Astrocyte (in vitro differentiated cells and primary cell): Measurements from ENCODE around the gene TBC1D9. TPM values are rescaled to one million over a fixed set of nuclear protein-coding genes. Genes with fewer than 3 reads are reported as not detected.

Experiments
- DNase-seq: peaks from one replicate; pipeline ENCODE4 v3.0.0-alpha.2; 2010; ENCODE audit warnings: low read depth
- FAIRE-seq: peaks from 2 replicates; lab custom pipeline; 2011; peaks lifted over from hg19 to GRCh38; lab: Jason Lieb, UNC
- H2AFZ ChIP-seq: 2 replicates; pipeline ENCODE4 v1.6.0; 2012; ENCODE audit warnings: low read depth, low read length, inconsistent platforms
- H3K27ac ChIP-seq: 2 replicates; pipeline ENCODE4 v1.5.1; 2011; ENCODE audit warnings: low read depth, low read length, inconsistent platforms
- H3K27me3 ChIP-seq: 2 replicates; pipeline ENCODE4 v1.6.0; 2011; ENCODE audit warnings: low read length, inconsistent platforms; ENCODE audit not compliant: insufficient read depth
- H3K36me3 ChIP-seq: 2 replicates; pipeline ENCODE4 v1.5.1; 2011; ENCODE audit warnings: low read length, inconsistent platforms; ENCODE audit not compliant: insufficient read depth
- H3K4me1 ChIP-seq: 2 replicates; pipeline ENCODE4 v1.5.1; 2011; ENCODE audit warnings: low read length, inconsistent platforms; ENCODE audit not compliant: insufficient read depth
- H3K4me2 ChIP-seq: 2 replicates; pipeline ENCODE4 v1.6.0; 2012; ENCODE audit warnings: low read length, inconsistent platforms
- H3K4me3 ChIP-seq: 2 replicates; pipeline ENCODE4 v1.5.1; 2011; ENCODE audit warnings: low read depth, mild to moderate bottlenecking, low read length, inconsistent platforms; ENCODE audit not compliant: insufficient read depth
- H3K79me2 ChIP-seq: 2 replicates; pipeline ENCODE4 v1.6.0; 2012; ENCODE audit warnings: mild to moderate bottlenecking, low read length, inconsistent platforms; ENCODE audit not compliant: insufficient read depth
- H3K9ac ChIP-seq: 2 replicates; pipeline ENCODE4 v1.6.0; 2012; ENCODE audit warnings: mild to moderate bottlenecking, low read length, inconsistent platforms
- H3K9me3 ChIP-seq: 2 replicates; pipeline ENCODE4 v1.5.1; 2012; ENCODE audit warnings: low read depth, mild to moderate bottlenecking, low read length, inconsistent platforms; ENCODE audit not compliant: insufficient read depth
- H4K20me1 ChIP-seq: 2 replicates; pipeline ENCODE4 v1.6.0; 2012; ENCODE audit warnings: low read length, inconsistent platforms; ENCODE audit not compliant: insufficient read depth
- H3K27ac Mint-ChIP-seq: one replicate; pipeline ENCODE4 v1.8.0; 2021; ENCODE audit warnings: mild to moderate bottlenecking, mixed read lengths; ENCODE audit not compliant: unreplicated experiment
- H3K27me3 Mint-ChIP-seq: one replicate; pipeline ENCODE4 v1.8.0; 2021; ENCODE audit warnings: low read depth, mixed read lengths; ENCODE audit not compliant: unreplicated experiment
- H3K36me3 Mint-ChIP-seq: one replicate; pipeline ENCODE4 v1.8.0; 2021; ENCODE audit warnings: low read depth, mixed read lengths; ENCODE audit not compliant: unreplicated experiment
- H3K4me1 Mint-ChIP-seq: one replicate; pipeline ENCODE4 v1.8.0; 2021; ENCODE audit warnings: low read depth, mixed read lengths; ENCODE audit not compliant: unreplicated experiment
- H3K4me3 Mint-ChIP-seq: one replicate; pipeline ENCODE4 v1.8.0; 2021; ENCODE audit warnings: mild to moderate bottlenecking, moderate library complexity, mixed read lengths; ENCODE audit not compliant: unreplicated experiment
- H3K9me3 Mint-ChIP-seq: one replicate; pipeline ENCODE4 v1.8.0; 2021; ENCODE audit warnings: mild to moderate bottlenecking, mixed read lengths; ENCODE audit not compliant: unreplicated experiment
- CTCF ChIP-seq: IDR thresholded peaks from 2 replicates; pipeline ENCODE4 v1.5.1; 2011; ENCODE audit warnings: low read depth, mild to moderate bottlenecking, inconsistent platforms, low read length, moderate library complexity; ENCODE audit not compliant: insufficient read depth
- EZH2 ChIP-seq: IDR thresholded peaks from 2 replicates; pipeline ENCODE4 v1.6.1; 2012; ENCODE audit warnings: mild to moderate bottlenecking, low read length, inconsistent platforms; ENCODE audit not compliant: insufficient read depth
- total RNA-seq: library from RNA; stranded (reverse); gene quantifications from 2 replicates; pipeline ENCODE4 v1.2.1, GENCODE V29; 2021

Gene TBC1D9
- total RNA-seq, 1 donor from 2014 or later = 31.6 TPM

DNA sequence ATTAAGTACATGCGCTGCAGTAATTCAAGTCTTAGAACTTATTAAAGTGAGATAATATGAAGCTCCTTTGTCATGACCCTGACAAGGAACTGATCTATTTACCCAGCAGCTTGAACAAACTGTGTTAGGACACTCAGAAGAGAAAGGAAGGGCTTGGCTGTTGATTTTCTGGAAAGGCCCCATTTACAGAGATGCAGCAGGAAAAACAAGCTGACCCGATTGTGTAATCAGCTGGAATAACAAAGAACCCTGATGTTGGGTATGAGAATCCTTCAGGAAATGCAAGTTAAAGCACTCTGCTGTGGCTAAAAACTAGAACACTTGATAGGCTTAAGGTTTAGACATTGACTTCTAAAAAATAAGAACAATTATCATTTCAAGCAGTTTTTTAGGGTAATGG lies 64.8 kb downstream of the TBC1D9 start:
- Histone ChIP-seq H3K4me2 (no peak overlapping the region), H3K27me3 (no peaks in the 10 kb centered on the region), H3K4me3 (no peak overlapping the region), H4K20me1 (peaks cover 18% of the 10 kb centered on the region), H3K4me1 (peaks cover 10% of the 10 kb centered on the region), H3K27ac (no peak overlapping the region), H3K79me2 (no peaks in the 10 kb centered on the region), H3K9me3 (no peaks in the 10 kb centered on the region), H3K36me3 (no peaks in the 10 kb centered on the region), H3K9ac (no peak overlapping the region), H2AFZ (no peak overlapping the region)
- H3K9me3 Mint-ChIP-seq = no peaks in the 10 kb centered on the region
- TF ChIP-seq CTCF (no peak), EZH2 (no peak)
- FAIRE-seq = no peak
- no peaks in the 10 kb centered on the region for H3K36me3 Mint-ChIP-seq
- H3K27ac Mint-ChIP-seq = no peak overlapping the region
- peaks cover 20% of the 10 kb centered on the region for H3K4me1 Mint-ChIP-seq
- H3K4me3 Mint-ChIP-seq = no peak overlapping the region
- H3K27me3 Mint-ChIP-seq = no peaks in the 10 kb centered on the region
- DNase-seq = peak; percentile 20

DNA sequence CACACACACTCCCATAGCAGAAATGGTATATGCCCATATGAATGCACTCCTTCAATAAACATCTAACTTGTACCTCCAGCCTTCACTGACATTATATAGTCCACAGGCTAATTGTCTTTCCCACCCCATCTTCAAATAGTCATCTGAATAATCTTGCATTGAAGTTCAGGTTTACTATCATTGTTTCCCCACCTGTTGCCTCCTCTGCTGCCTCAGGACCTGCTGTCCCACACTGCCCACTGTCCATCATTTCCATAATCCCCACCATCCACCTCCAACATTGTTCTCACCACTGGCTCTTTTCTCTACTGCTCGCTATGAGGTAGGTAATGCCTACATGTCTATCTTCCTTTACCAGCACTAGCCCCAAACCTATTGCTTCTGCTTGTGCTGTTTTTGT lies 66.1 kb downstream of the TBC1D9 start:
- no peaks in the 10 kb centered on the region for H3K27me3 ChIP-seq
- H3K27ac Mint-ChIP-seq = no peak overlapping the region
- H3K4me3 Mint-ChIP-seq = no peak overlapping the region
- H3K9me3 Mint-ChIP-seq = no peaks in the 10 kb centered on the region
- H2AFZ ChIP-seq = no peak overlapping the region
- no peaks in the 10 kb centered on the region for H3K36me3 Mint-ChIP-seq
- H3K4me1 ChIP-seq = peaks cover 10% of the 10 kb centered on the region
- no peak for FAIRE-seq
- H3K4me2 ChIP-seq = no peak overlapping the region
- H3K36me3 ChIP-seq = no peaks in the 10 kb centered on the region
- peaks cover 19% of the 10 kb centered on the region for H4K20me1 ChIP-seq
- H3K9ac ChIP-seq = no peak overlapping the region
- H3K4me1 Mint-ChIP-seq = peaks cover 20% of the 10 kb centered on the region
- H3K27me3 Mint-ChIP-seq = no peaks in the 10 kb centered on the region
- TF ChIP-seq CTCF (no peak), EZH2 (no peak)
- DNase-seq = no peak
- H3K9me3 ChIP-seq = no peaks in the 10 kb centered on the region
- H3K27ac ChIP-seq = no peak overlapping the region
- H3K79me2 ChIP-seq = no peaks in the 10 kb centered on the region
- no peak overlapping the region for H3K4me3 ChIP-seq

GRCh38 chr4:140689623-140690022 lies 66.6 kb downstream of the TBC1D9 start:
- DNase-seq = no peak
- Histone ChIP-seq H3K79me2 (no peaks in the 10 kb centered on the region), H3K4me2 (no peak overlapping the region), H3K36me3 (no peaks in the 10 kb centered on the region), H3K9ac (no peak overlapping the region), H3K27ac (no peak overlapping the region), H3K9me3 (no peaks in the 10 kb centered on the region), H4K20me1 (peaks cover 19% of the 10 kb centered on the region), H3K27me3 (no peaks in the 10 kb centered on the region), H3K4me3 (no peak overlapping the region), H3K4me1 (peaks cover 10% of the 10 kb centered on the region), H2AFZ (no peak overlapping the region)
- peaks cover 20% of the 10 kb centered on the region for H3K4me1 Mint-ChIP-seq
- H3K9me3 Mint-ChIP-seq = no peaks in the 10 kb centered on the region
- no peak overlapping the region for H3K4me3 Mint-ChIP-seq
- no peak for TF ChIP-seq EZH2
- no peak for TF ChIP-seq CTCF
- H3K27me3 Mint-ChIP-seq = no peaks in the 10 kb centered on the region
- FAIRE-seq = no peak
- no peaks in the 10 kb centered on the region for H3K36me3 Mint-ChIP-seq
- no peak overlapping the region for H3K27ac Mint-ChIP-seq
